ENCODE results near the gene SELE.

Gene SELE

GRCh38 chr1:169768161-169768560 lies 34.3 kb upstream of the SELE start:
- TF ChIP-seq SIN3A (IDR thresholded peaks at IDR 0.05; ENCODE audit: borderline replicate concordance, insufficient read depth, low read length) (no peak), FOXP2 (optimal IDR thresholded peaks at IDR 0.05; ENCODE audit: borderline replicate concordance, extremely low read depth, extremely low read length, insufficient read depth) (no peak), REST (IDR thresholded peaks at IDR 0.05; ENCODE audit: insufficient read depth in 1 of 2, low read depth in 2 of 2, low read length in 2 of 2) (no peak), TAF1 (IDR thresholded peaks at IDR 0.05; ENCODE audit: borderline replicate concordance, insufficient read depth, low read length) (no peak), POLR2AphosphoS5 (IDR thresholded peaks at IDR 0.05; ENCODE audit: low read depth, low read length) (no peak)

GRCh38 chr1:169765580-169766331 lies 31.9 kb upstream of the SELE start:
- TF ChIP-seq REST (IDR thresholded peaks at IDR 0.05; ENCODE audit: insufficient read depth in 1 of 2, low read depth in 2 of 2, low read length in 2 of 2): no peak
- no peak for TF ChIP-seq TAF1 (IDR thresholded peaks at IDR 0.05; ENCODE audit: borderline replicate concordance, insufficient read depth, low read length)
- no peak for TF ChIP-seq POLR2AphosphoS5 (IDR thresholded peaks at IDR 0.05; ENCODE audit: low read depth, low read length)
- no peak for TF ChIP-seq FOXP2 (optimal IDR thresholded peaks at IDR 0.05; ENCODE audit: borderline replicate concordance, extremely low read depth, extremely low read length, insufficient read depth)
- no peak for TF ChIP-seq SIN3A (IDR thresholded peaks at IDR 0.05; ENCODE audit: borderline replicate concordance, insufficient read depth, low read length)

GRCh38 chr1:169764919-169765318 lies 31.0 kb upstream of the SELE start:
- no peak for TF ChIP-seq POLR2AphosphoS5 (IDR thresholded peaks at IDR 0.05; ENCODE audit: low read depth, low read length)
- no peak for TF ChIP-seq REST (IDR thresholded peaks at IDR 0.05; ENCODE audit: insufficient read depth in 1 of 2, low read depth in 2 of 2, low read length in 2 of 2)
- no peak for TF ChIP-seq FOXP2 (optimal IDR thresholded peaks at IDR 0.05; ENCODE audit: borderline replicate concordance, extremely low read depth, extremely low read length, insufficient read depth)
- no peak for TF ChIP-seq TAF1 (IDR thresholded peaks at IDR 0.05; ENCODE audit: borderline replicate concordance, insufficient read depth, low read length)

- TF ChIP-seq TAF1 (IDR thresholded peaks at IDR 0.05; ENCODE audit: borderline replicate concordance, insufficient read depth, low read length) (no peak), REST (IDR thresholded peaks at IDR 0.05; ENCODE audit: insufficient read depth in 1 of 2, low read depth in 2 of 2, low read length in 2 of 2) (no peak), FOXP2 (optimal IDR thresholded peaks at IDR 0.05; ENCODE audit: borderline replicate concordance, extremely low read depth, extremely low read length, insufficient read depth) (no peak), SIN3A (IDR thresholded peaks at IDR 0.05; ENCODE audit: borderline replicate concordance, insufficient read depth, low read length) (no peak), POLR2AphosphoS5 (IDR thresholded peaks at IDR 0.05; ENCODE audit: low read depth, low read length) (no peak)
Observed at GRCh38 chr1:169762699-169763098, 28.8 kb upstream of the SELE start.

All from PFSK-1 (cell line).